Mesendoderm (in vitro differentiated cells): ENCODE results near the gene CISTR.
"Not testable (repeated sequence)": the region's sequence is repeated elsewhere in the genome, so short reads cannot be mapped to it uniquely, and the experiment has no call there.

Source experiments
- DNase-seq: peaks from one replicate; pipeline ENCODE4 v3.0.0; 2013
- H2AK5ac ChIP-seq: 2 replicates; pipeline ENCODE4 v1.6.1; 2013; ENCODE audit warnings: low read length, inconsistent platforms
- H2BK120ac ChIP-seq: 2 replicates; pipeline ENCODE4 v1.6.1; 2013; ENCODE audit warnings: low read depth, mild to moderate bottlenecking, low read length, moderate library complexity, mixed read lengths
- H2BK15ac ChIP-seq: replicated peaks from 2 replicates; pipeline ENCODE4 v1.6.1; 2013; ENCODE audit warnings: low read depth, mild to moderate bottlenecking, moderate library complexity
- H2BK5ac ChIP-seq: 2 replicates; pipeline ENCODE4 v1.6.1; 2013; ENCODE audit warnings: low read length, inconsistent platforms
- H3K18ac ChIP-seq: 2 replicates; pipeline ENCODE4 v1.6.1; 2013; ENCODE audit warnings: mild to moderate bottlenecking, low read length, mixed read lengths
- H3K23ac ChIP-seq: one replicate; pipeline ENCODE4 v1.6.1; 2013; ENCODE audit warnings: low read length
- H3K27ac ChIP-seq: 2 replicates; pipeline ENCODE4 v1.5.1; 2013; ENCODE audit warnings: low read depth, mild to moderate bottlenecking, inconsistent platforms, low read length, moderate library complexity
- H3K27me3 ChIP-seq: 2 replicates; pipeline ENCODE4 v1.6.1; 2013; ENCODE audit warnings: low read length, control low read depth, mild to moderate bottlenecking, inconsistent platforms; ENCODE audit not compliant: insufficient read depth, poor library complexity
- H3K36me3 ChIP-seq: 2 replicates; pipeline ENCODE4 v1.6.1; 2013; ENCODE audit warnings: low read length, inconsistent platforms; ENCODE audit not compliant: control insufficient read depth, insufficient read depth
- H3K4ac ChIP-seq: one replicate; pipeline ENCODE4 v1.6.1; 2013; ENCODE audit warnings: low read depth, mild to moderate bottlenecking, low read length, moderate library complexity
- H3K4me1 ChIP-seq: 2 replicates; pipeline ENCODE4 v1.6.1; 2013; ENCODE audit warnings: low read depth, low read length, inconsistent platforms; ENCODE audit not compliant: control insufficient read depth
- H3K4me2 ChIP-seq: 2 replicates; pipeline ENCODE4 v1.6.1; 2013; ENCODE audit warnings: low read length
- H3K4me3 ChIP-seq: 2 replicates; pipeline ENCODE4 v1.5.1; 2013; ENCODE audit warnings: mild to moderate bottlenecking, low read length
- H3K56ac ChIP-seq: one replicate; pipeline ENCODE4 v1.6.1; 2013; ENCODE audit warnings: low read length
- H3K79me1 ChIP-seq: 2 replicates; pipeline ENCODE4 v1.6.1; 2013; ENCODE audit warnings: low read length, inconsistent platforms
- H3K79me2 ChIP-seq: 2 replicates; pipeline ENCODE4 v1.6.1; 2013; ENCODE audit warnings: mild to moderate bottlenecking, low read length; ENCODE audit not compliant: control insufficient read depth, insufficient read depth
- H3K9ac ChIP-seq: 2 replicates; pipeline ENCODE4 v1.6.1; 2013; ENCODE audit warnings: low read length, inconsistent platforms
- H4K5ac ChIP-seq: one replicate; pipeline ENCODE4 v1.6.1; 2013; ENCODE audit warnings: low read length
- H4K8ac ChIP-seq: one replicate; pipeline ENCODE4 v1.6.1; 2013; ENCODE audit warnings: low read depth, mild to moderate bottlenecking, control low read depth, low read length, moderate library complexity
- WGBS: extraction: QIAGEN DNeasy Blood & Tissue Kit; methylation state at CpG from one replicate; pipeline ENCODE4 v1.1.7; 2013; ENCODE audit warnings: low lambda C conversion rate, missing lambda C conversion rate; ENCODE audit not compliant: insufficient coverage; ENCODE audit errors: extremely low coverage; 5-methylcytosine and 5-hydroxymethylcytosine counted together

Gene CISTR

DNA sequence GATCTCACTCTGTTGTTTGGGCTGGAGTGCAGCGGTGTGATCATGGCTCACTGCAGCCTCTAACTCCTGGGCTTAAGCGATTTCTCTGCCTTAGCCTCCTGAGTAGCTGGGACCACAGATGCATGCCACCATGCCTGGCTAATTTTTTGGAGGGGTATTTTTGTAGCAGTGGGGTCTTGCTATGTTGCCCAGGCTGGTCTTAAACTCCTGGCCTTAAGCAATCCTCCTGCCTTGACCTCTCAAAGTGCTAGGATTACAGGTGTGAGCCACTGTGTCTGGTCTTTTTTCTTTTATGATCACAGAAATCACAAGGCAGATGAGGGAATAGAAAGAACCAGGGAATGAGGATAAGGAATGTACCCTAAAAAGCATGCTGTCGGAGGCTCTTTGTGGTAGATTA is 11.0 kb upstream of the CISTR start:
- H3K56ac ChIP-seq, H3K9ac ChIP-seq, H3K4me2 ChIP-seq, H3K79me2 ChIP-seq, DNase-seq, H3K36me3 ChIP-seq, H3K79me1 ChIP-seq, H3K27me3 ChIP-seq, H4K8ac ChIP-seq, H2AK5ac ChIP-seq, H4K5ac ChIP-seq, H3K4me1 ChIP-seq, H3K23ac ChIP-seq, H3K18ac ChIP-seq, H3K27ac ChIP-seq, H2BK15ac ChIP-seq, H2BK120ac ChIP-seq, H3K4ac ChIP-seq, H2BK5ac ChIP-seq, H3K4me3 ChIP-seq: not testable (repeated sequence)
- no CpG with 5 or more reads among the region's 3 CpGs for WGBS

DNA sequence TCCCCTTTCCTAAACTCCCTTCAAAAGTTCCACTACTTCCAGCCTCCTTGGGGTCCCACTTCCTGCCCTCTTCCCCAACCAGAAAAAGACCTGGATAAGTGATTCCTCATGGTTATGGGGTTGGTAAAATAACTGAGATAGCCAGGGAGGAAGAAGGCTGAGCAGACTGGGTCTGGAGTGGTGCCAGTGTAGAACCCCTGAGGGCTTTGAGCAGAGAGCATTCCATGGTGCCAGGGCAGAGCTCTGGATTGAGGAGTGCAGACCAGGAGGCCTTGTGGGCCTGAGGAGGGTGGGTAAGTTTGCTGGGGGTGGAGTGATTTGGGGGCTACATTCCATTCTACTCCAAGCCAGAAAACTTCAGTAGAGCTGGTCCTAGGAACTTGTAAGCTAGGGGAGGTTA is 9.5 kb upstream of the CISTR start:
- H3K27me3 ChIP-seq: peaks cover 2% of the 10 kb centered on the region
- H3K23ac ChIP-seq: no peak overlapping the region
- H3K18ac ChIP-seq: no peak overlapping the region
- H3K79me2 ChIP-seq: no peaks in the 10 kb centered on the region
- H2BK120ac ChIP-seq: no peak overlapping the region
- H2AK5ac ChIP-seq: no peak overlapping the region
- peaks cover 9% of the 10 kb centered on the region for H3K4me1 ChIP-seq
- DNase-seq: no peak
- no peak overlapping the region for H3K9ac ChIP-seq
- no peak overlapping the region for H2BK15ac ChIP-seq
- no peak overlapping the region for H3K27ac ChIP-seq
- H3K4ac ChIP-seq: no peak overlapping the region
- H3K79me1 ChIP-seq: no peaks in the 10 kb centered on the region
- H4K5ac ChIP-seq: no peak overlapping the region
- H3K4me3 ChIP-seq: no peak overlapping the region
- no peaks in the 10 kb centered on the region for H3K36me3 ChIP-seq
- no peak overlapping the region for H3K4me2 ChIP-seq
- H3K56ac ChIP-seq: no peak overlapping the region
- no peak overlapping the region for H4K8ac ChIP-seq
- H2BK5ac ChIP-seq: no peak overlapping the region

DNA sequence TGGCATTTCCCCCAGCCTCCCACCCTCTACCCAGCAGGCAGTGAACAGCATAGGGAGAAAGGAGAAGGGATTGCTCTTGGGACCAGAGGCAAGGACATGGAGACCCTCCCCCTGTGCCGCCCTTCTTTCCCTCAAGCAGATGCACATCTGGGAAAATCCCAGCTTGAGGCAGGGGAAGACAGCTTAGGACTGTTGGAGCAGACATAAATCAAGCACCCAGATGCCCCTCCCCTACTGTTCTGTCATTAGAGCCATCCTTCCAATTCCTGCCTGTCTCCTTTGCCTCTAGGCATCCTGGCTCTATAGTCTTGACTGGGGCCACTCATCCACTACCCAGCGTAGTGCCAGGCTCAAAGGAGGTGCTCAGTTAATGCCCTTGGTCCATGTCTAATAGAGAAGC is 7.5 kb upstream of the CISTR start:
- H3K36me3 ChIP-seq: no peaks in the 10 kb centered on the region
- no peaks in the 10 kb centered on the region for H3K79me2 ChIP-seq
- peaks cover 2% of the 10 kb centered on the region for H3K27me3 ChIP-seq
- H3K4ac ChIP-seq: no peak overlapping the region
- no peak overlapping the region for H2BK120ac ChIP-seq
- DNase-seq: no peak
- no peak overlapping the region for H2BK15ac ChIP-seq
- no peak overlapping the region for H4K8ac ChIP-seq
- no peak overlapping the region for H3K9ac ChIP-seq
- no peak overlapping the region for H3K56ac ChIP-seq
- no peak overlapping the region for H4K5ac ChIP-seq
- H3K4me2 ChIP-seq: no peak overlapping the region
- H3K4me3 ChIP-seq: no peak overlapping the region
- H3K27ac ChIP-seq: no peak overlapping the region
- no peak overlapping the region for H3K18ac ChIP-seq
- no peak overlapping the region for H2AK5ac ChIP-seq
- H3K4me1 ChIP-seq: peaks cover 11% of the 10 kb centered on the region
- no peaks in the 10 kb centered on the region for H3K79me1 ChIP-seq
- H2BK5ac ChIP-seq: no peak overlapping the region
- whole genome bisulfite sequencing: no CpG with 5 or more reads among the region's 2 CpGs
- H3K23ac ChIP-seq: no peak overlapping the region

DNA sequence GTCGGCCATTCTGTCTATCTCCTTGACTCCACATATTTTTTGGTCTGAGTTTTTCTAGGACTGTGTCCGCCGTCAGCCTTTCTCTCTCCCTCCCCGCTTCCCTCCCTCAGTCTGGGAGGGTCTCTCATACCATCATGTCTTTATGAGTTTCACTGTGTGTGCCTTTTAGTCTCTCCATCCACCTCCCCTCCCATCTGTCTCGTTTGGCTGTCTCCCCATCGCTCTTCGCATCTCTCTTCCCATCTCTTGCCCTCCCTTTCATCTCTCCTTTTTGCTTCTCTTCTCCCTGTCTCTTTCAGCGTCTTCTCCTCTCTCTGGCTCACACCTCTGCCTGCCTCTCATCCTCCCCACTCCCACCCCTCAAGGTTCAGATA is 6.9 kb upstream of the CISTR start:
- Histone ChIP-seq H3K56ac (no peak overlapping the region), H4K5ac (no peak overlapping the region), H4K8ac (no peak overlapping the region), H3K79me1 (no peaks in the 10 kb centered on the region), H2BK5ac (no peak overlapping the region), H3K79me2 (no peaks in the 10 kb centered on the region), H2AK5ac (no peak overlapping the region), H3K36me3 (no peaks in the 10 kb centered on the region), H3K4me2 (no peak overlapping the region), H2BK120ac (no peak overlapping the region), H3K9ac (no peak overlapping the region), H3K4me3 (no peak overlapping the region), H3K27ac (no peak overlapping the region), H3K18ac (no peak overlapping the region), H3K27me3 (peaks cover 3% of the 10 kb centered on the region), H2BK15ac (no peak overlapping the region), H3K4me1 (peaks cover 11% of the 10 kb centered on the region), H3K23ac (no peak overlapping the region), H3K4ac (no peak overlapping the region)
- WGBS: no CpG with 5 or more reads among the region's 8 CpGs
- DNase-seq: no peak

DNA sequence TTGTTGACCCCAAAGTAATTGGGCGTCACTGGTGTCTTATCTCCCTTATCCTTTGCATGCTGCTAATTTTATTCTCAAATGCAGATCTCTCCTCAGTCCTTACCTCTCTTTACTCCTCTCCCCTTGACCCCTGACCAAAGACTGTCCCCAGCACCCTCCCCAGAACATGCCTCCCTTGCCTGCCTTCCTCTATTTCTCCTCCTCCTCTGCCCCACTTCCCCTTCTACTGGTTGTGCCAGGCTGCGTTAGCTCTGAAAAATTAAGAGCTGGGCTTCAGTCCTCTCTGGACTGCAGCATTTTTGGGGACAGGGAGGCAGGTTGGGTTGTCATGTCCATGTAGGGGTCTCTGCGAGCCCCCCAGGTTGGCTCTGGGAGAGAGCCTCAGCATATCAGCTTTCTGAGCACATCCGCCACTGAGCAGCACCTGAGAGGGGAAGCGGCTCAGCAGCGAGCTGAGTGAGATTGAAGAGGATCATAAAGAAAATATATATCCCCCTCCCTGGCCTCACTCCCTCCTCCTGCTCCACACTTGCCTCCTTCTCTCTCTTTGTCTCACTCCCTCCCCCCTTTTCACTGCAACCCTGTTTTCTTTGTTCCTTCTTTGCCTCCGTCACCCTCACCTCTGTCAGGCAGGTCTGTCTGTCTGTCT is 6.4 kb upstream of the CISTR start:
- Histone ChIP-seq H3K4me3 (no peak overlapping the region), H3K4me2 (no peak overlapping the region), H2BK5ac (no peak overlapping the region), H3K56ac (no peak overlapping the region), H3K79me2 (no peaks in the 10 kb centered on the region), H3K27me3 (peaks cover 7% of the 10 kb centered on the region), H2BK120ac (no peak overlapping the region), H3K23ac (no peak overlapping the region), H3K36me3 (no peaks in the 10 kb centered on the region), H3K4ac (no peak overlapping the region), H3K27ac (no peak overlapping the region), H4K8ac (no peak overlapping the region), H3K18ac (no peak overlapping the region), H3K9ac (no peak overlapping the region), H3K4me1 (peaks cover 11% of the 10 kb centered on the region), H2BK15ac (no peak overlapping the region), H4K5ac (no peak overlapping the region), H3K79me1 (no peaks in the 10 kb centered on the region), H2AK5ac (no peak overlapping the region)
- no CpG with 5 or more reads among the region's 7 CpGs for WGBS
- no peak for DNase-seq

DNA sequence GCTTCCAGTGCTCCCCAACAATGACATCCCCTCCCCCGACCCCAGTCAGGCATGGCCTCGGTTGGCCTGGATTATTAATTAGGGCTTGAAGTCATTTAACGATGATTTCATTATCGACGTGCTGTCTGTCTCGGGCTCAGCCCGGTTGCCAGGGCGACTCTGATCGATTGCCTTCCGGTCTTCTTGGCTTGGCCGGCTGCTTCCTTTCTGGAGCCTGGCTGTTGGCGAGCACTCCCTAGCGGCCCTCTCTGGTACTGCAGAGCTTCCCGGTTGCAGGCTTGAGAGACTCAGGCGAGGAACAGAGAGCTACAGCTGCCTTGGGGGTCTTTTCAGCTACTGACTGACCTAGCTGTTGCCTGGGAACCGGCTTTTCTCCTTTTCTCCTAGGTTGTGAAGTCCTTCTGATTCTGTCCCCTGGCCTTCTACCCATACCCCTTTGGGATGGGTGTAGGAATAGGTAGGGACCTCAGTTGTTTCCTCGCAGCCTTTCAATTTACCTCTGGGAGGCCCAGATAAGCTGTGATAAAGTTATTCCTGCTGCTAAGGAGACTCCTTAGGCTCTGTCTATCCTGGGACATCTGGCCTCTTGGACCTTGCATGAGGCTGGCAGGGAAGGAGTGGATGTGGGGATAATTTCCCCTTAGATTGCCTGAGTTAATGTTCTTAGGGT is 5.5 kb upstream of the CISTR start:
- Histone ChIP-seq H2AK5ac (no peak overlapping the region), H3K4ac (no peak overlapping the region), H3K79me2 (no peaks in the 10 kb centered on the region), H3K36me3 (no peaks in the 10 kb centered on the region), H3K27me3 (peaks cover 15% of the 10 kb centered on the region), H3K18ac (no peak overlapping the region), H4K8ac (no peak overlapping the region), H3K4me3 (no peak overlapping the region), H3K56ac (peak overlapping the region; percentile 35), H3K4me1 (peaks cover 11% of the 10 kb centered on the region), H2BK15ac (no peak overlapping the region), H3K4me2 (peak overlapping the region; percentile 22), H3K9ac (peak overlapping the region; percentile 25), H3K27ac (no peak overlapping the region), H2BK5ac (no peak overlapping the region), H3K79me1 (no peaks in the 10 kb centered on the region), H4K5ac (no peak overlapping the region), H2BK120ac (no peak overlapping the region), H3K23ac (no peak overlapping the region)
- WGBS: no CpG with 5 or more reads among the region's 17 CpGs
- DNase-seq: peak; percentile 95
